A549 (cell line): ENCODE data around the gene RAD23B.

Experiments used
- CHD4 ChIP-seq: fragments of 200-600 bp; sonication (generic); IDR thresholded peaks from 2 replicates; pipeline ENCODE4 v1.6.1; 2016; ENCODE audit warnings: antibody characterized with exemption, mild to moderate bottlenecking, borderline replicate concordance
- ELK1 ChIP-seq: fragments of 150-350 bp; IDR thresholded peaks from 2 replicates; pipeline ENCODE4 v1.6.1; 2014; ENCODE audit warnings: low read depth, mild to moderate bottlenecking, low read length
- EP300 ChIP-seq, 2 experiments: fragments of >200 bp; sonication (Bioruptor Twin); formaldehyde crosslinking; IDR thresholded peaks; 2 replicates in 1 of 2; 3 replicates in 1 of 2; pipeline ENCODE4 v1.6.1; 2016 to 2017
- MYC ChIP-seq: IDR thresholded peaks from 2 replicates; pipeline ENCODE4 v1.6.1; 2012; ENCODE audit warnings: mild to moderate bottlenecking, inconsistent platforms, low read length, improper control_type of control experiment, borderline replicate concordance
- POLR2A ChIP-seq: IDR thresholded peaks from 2 replicates; pipeline ENCODE4 v1.6.1; 2012; ENCODE audit warnings: mild to moderate bottlenecking, low read length
- RFX5 ChIP-seq: fragments of 450-650 bp; IDR thresholded peaks from 2 replicates; pipeline ENCODE4 v1.7.1; 2014; ENCODE audit warnings: antibody characterized with exemption, mild to moderate bottlenecking, moderate library complexity
- TF ChIP-seq, protein P1 (sequence below): fragments of >200 bp; sonication (Bioruptor Twin); formaldehyde crosslinking; IDR thresholded peaks from 3 replicates; pipeline ENCODE4 v1.5.1; 2016

GRCh38 chr9:107367727-107368502 lies 84.8 kb downstream of the RAD23B start:
- TF ChIP-seq MYC (no peak), EP300 (IDR thresholded peaks at IDR 0.05) (no peak), ELK1 (no peak), POLR2A (no peak), CHD4 (no peak), RFX5 (no peak)
- TF ChIP-seq, protein P1, sequence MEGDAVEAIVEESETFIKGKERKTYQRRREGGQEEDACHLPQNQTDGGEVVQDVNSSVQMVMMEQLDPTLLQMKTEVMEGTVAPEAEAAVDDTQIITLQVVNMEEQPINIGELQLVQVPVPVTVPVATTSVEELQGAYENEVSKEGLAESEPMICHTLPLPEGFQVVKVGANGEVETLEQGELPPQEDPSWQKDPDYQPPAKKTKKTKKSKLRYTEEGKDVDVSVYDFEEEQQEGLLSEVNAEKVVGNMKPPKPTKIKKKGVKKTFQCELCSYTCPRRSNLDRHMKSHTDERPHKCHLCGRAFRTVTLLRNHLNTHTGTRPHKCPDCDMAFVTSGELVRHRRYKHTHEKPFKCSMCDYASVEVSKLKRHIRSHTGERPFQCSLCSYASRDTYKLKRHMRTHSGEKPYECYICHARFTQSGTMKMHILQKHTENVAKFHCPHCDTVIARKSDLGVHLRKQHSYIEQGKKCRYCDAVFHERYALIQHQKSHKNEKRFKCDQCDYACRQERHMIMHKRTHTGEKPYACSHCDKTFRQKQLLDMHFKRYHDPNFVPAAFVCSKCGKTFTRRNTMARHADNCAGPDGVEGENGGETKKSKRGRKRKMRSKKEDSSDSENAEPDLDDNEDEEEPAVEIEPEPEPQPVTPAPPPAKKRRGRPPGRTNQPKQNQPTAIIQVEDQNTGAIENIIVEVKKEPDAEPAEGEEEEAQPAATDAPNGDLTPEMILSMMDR = no peak
